WI38 (cell line): ENCODE data around the gene ASPG.

Source experiments
- H3K4me3 ChIP-seq: 2 replicates; pipeline ENCODE4 v1.5.1; 2011; ENCODE audit warnings: low read depth, mild to moderate bottlenecking, control low read depth, low read length
- TF ChIP-seq, protein P1 (sequence below): IDR thresholded peaks from 2 replicates; pipeline ENCODE4 v1.5.1; 2012; ENCODE audit warnings: low read depth, mild to moderate bottlenecking, control low read depth, low read length

The ASPG gene

DNA sequence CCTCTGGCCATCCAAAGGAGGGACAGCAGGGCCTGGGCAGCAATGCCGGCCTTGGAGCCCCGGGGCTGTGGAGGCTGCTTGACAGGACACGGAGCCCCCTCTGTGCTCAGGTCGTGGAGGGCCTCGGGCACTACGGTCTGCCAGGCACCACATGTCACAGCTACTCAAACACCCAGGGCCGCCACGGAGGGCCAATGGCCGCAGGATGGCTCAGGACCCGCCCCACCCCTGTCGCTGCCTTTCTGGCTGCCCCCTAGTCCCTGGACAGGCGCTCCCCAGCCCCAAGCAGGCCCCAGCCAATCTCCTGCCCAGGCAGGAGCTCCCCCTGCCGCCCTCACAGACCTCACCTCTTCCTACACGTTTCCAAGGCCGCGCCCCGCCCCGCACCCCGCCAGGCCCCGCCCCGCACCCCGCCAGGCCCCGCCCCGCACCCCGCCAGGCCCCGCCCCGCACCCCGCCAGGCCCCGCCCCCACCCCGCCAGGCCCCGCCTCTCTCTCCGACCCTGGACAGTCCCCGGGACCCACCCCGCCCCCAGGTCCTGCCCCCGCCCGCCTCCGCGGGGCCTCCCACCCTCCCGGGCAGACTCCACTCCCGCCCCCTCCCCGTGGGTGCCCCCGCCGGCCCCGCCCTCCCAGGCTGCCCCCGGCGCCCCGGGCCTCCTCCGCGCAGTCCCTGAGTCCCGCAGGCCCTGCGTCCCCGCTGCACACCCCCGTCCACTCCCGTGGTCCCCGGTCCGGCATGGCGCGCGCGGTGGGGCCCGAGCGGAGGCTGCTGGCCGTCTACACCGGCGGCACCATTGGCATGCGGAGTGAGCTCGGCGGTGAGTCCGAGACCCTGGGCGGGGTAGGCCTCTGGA is at the start of gene ASPG:
TSS of gene ASPG (plus strand) at position 669 of the 857 bp plus-strand sequence. CDS start at position 740, 71 bp downstream.
- TF ChIP-seq, protein P1, sequence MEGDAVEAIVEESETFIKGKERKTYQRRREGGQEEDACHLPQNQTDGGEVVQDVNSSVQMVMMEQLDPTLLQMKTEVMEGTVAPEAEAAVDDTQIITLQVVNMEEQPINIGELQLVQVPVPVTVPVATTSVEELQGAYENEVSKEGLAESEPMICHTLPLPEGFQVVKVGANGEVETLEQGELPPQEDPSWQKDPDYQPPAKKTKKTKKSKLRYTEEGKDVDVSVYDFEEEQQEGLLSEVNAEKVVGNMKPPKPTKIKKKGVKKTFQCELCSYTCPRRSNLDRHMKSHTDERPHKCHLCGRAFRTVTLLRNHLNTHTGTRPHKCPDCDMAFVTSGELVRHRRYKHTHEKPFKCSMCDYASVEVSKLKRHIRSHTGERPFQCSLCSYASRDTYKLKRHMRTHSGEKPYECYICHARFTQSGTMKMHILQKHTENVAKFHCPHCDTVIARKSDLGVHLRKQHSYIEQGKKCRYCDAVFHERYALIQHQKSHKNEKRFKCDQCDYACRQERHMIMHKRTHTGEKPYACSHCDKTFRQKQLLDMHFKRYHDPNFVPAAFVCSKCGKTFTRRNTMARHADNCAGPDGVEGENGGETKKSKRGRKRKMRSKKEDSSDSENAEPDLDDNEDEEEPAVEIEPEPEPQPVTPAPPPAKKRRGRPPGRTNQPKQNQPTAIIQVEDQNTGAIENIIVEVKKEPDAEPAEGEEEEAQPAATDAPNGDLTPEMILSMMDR: no peak
- no peak within 1 kb of the TSS for H3K4me3 ChIP-seq

DNA sequence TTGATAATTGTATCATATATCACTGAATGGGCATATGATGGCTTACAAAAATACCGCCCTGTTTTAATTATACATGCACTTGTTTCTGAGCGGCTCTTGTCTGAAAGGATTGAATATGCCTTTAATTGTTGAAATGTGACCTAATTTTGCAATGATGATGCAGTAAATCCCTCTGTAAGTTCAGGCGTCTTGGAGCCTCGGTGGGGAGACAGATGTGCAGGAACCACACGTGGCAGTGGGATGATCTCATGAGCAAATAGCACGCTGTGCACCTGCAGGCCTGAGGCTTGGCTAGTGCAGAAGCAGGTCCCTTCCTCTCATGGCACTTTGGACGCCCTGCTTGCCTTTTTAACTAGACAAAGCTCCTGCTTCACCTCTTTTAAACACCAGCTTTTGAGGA is 49.3 kb upstream of the ASPG start:
- TF ChIP-seq, protein P1: no peak

DNA sequence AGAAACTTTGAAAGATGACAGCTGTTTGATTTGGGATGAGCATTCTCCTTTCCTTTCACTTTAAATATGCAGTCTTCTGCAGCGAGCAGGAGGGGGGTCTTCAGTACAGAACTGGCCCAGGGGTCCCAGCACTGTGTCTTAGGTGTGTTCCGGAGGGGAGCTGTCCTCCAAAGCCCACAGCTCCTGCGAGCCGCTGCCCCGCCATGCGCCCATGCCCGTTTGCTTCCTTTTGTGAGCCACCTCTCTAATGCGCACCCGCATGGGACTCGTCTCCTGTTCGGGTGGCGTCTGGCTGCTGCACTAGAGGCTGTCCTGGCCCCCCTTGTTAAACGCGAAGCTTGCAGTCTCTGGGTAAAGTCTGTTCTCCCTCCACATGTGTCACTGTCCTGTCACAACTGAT is 48.4 kb upstream of the ASPG start:
- TF ChIP-seq, protein P1: no peak
- H3K4me3 ChIP-seq: no peak overlapping the region

More for the DNA sequence above, 49.3 kb upstream of the ASPG start:
- H3K4me3 ChIP-seq: no peak overlapping the region

DNA sequence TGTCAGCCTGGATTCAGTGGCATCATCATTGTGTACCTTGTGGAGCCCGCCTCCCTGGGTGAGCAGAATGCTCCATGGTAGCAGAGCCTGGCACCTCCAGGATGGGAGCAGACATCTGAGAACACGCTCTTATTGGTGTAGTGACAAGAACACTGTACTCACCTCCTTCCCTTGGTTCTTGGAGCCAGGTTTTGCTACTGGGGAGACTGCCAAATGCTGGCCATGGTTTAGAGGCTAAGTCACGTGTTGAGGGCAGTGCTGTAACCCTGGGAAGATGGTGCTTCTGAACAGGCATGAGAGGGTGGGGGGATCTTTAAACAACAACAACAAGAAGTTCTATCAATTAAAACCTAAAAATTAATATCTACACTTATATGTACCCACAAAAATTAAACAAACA is 47.6 kb upstream of the ASPG start:
- TF ChIP-seq, protein P1: no peak
- H3K4me3 ChIP-seq: no peak overlapping the region

DNA sequence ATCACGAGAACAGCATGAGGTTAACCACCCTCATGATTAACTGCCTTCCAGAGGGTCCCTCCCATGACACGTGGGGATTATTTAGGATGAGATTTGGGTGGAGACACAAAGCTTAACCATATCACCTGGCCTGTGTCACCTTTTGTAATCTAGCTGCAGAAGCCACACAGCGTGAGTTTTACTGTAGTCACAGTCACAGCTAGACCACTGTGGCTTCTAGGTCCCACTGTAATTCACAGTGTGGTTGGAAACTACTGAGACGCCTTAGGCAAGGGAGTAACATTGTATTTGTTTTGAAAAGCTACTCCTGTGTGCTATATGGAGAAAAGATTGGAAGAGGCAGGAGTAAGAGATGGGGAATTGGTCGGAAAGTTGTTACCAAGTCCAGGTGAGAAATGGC is 46.3 kb upstream of the ASPG start:
- no peak overlapping the region for H3K4me3 ChIP-seq
- TF ChIP-seq, protein P1: no peak

DNA sequence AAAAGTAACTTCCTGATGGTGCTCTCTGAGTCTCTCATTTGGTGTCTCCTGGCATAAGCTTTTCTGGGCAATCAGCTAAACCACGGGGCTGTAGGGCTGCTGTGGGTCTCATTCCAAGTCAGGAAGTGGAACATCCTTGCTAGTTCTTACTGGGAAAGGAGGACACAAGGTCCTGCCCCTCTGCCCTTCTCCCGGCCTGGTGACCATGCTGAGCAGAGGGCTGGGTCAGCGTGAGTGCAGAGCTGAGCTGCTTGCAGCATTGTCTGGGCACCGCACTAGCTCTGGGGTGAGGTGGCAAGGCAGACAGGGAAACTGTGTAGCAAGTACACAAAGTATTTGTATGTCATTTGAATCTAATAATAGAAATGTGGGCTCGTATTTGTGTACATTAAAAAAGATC is 45.0 kb upstream of the ASPG start:
- H3K4me3 ChIP-seq: no peak overlapping the region
- TF ChIP-seq, protein P1: no peak

DNA sequence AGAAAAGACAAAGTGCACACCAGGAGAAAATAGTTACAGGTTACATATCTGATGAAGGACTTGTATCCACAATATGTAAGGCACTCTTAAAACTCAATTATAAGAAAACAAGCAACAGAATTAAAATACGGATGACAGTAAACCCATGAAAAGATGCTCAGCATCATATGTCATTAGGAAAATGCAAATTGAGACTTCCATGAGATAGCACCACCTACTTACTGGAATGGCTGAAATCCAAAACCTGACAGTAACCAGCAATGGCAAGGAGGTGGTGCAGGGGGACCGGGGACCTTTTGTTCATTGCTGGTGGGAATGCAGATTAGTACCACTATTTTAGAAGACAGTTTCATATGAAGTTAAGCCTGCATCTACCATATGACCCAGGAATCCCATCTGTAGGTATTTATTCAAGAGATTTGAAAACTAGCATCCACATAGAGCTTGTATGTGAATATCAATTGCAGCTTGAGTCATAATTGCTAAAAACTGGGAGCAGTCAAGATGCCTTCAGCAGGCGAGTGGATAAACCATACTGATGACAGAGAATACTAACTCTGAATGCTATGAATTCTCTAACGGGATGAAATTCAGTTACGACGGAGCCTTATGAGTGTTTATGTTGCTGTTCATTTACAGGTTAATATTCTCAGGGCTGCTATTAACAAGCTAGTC is 43.9 kb upstream of the ASPG start:
- H3K4me3 ChIP-seq: no peak overlapping the region
- TF ChIP-seq, protein P1: no peak
